ENCODE data around the gene GAA. TPM values are rescaled to one million over a fixed set of nuclear protein-coding genes. Genes with fewer than 3 reads are reported as not detected.
A peak's percentile ranks its signal among the peaks of the same experiment; 100 is the strongest.

The GAA gene
- total and polyA plus RNA-seq, 10 donors, result 22.7 to 166 (median 95.9) TPM

GRCh38 chr17:80117491-80118401, 16.4 kb downstream of the GAA start:
- Histone ChIP-seq H3K36me3 (peaks cover 0 to 41% (median 0%) of the 10 kb centered on the region in 6 donors), H3K27me3 (replicated peaks in 1 of 7) (no peaks in the 10 kb centered on the region), H3K4me1 (peaks cover 0 to 10% (median under 1%) of the 10 kb centered on the region in 6 donors), H3K4me3 (no peak overlapping the region), H3K9me3 (peaks cover 0 to 10% (median 0%) of the 10 kb centered on the region in 8 donors), H3K27ac (no peak overlapping the region)
- peak; percentile 74 for DNase-seq
- 81 to 91% (median 88%) methylated on average over 14 to 31 of the region's 31 CpGs for WGBS, 5 donors
- TF ChIP-seq POLR2A (IDR thresholded peaks at IDR 0.05), result no peak
- TF ChIP-seq POLR2AphosphoS5 (IDR thresholded peaks at IDR 0.05), result peak in 2 of 3 donors; percentile 39 to 66
- intact Hi-C loops (cut with DNase I; ENCODE audit: low total_unique reads), result no loop called here

- Histone ChIP-seq H3K27me3 (replicated peaks in 1 of 7) (no peaks in the 10 kb centered on the region), H3K36me3 (peaks cover 0 to 32% (median 0%) of the 10 kb centered on the region in 6 donors), H3K4me3 (no peak overlapping the region), H3K9me3 (peaks cover 0 to 10% (median 0%) of the 10 kb centered on the region in 8 donors), H3K4me1 (peaks cover 0 to 10% (median 0%) of the 10 kb centered on the region in 6 donors), H3K27ac (no peak overlapping the region)
- TF ChIP-seq POLR2AphosphoS5 (IDR thresholded peaks at IDR 0.05) (peak in 1 of 3 donors; percentile 45), CTCF (IDR thresholded peaks at IDR 0.05 in 8 of 11, conservative IDR thresholded peaks at IDR 0.05 in 3 of 11) (no peak), POLR2A (IDR thresholded peaks at IDR 0.05) (no peak)
- WGBS, 5 donors, result 80 to 94% (median 92%) methylated on average over 18 to 35 of the region's 35 CpGs
- intact Hi-C loops (cut with DNase I; ENCODE audit: low total_unique reads), result no loop called here
- DNase-seq, result no peak
Measured at GRCh38 chr17:80118601-80119270, 17.4 kb downstream of the GAA start.

- TF ChIP-seq POLR2A (IDR thresholded peaks at IDR 0.05) (no peak), CTCF (IDR thresholded peaks at IDR 0.05 in 8 of 11, conservative IDR thresholded peaks at IDR 0.05 in 3 of 11) (no peak), POLR2AphosphoS5 (IDR thresholded peaks at IDR 0.05) (no peak)
- H3K27me3 ChIP-seq (replicated peaks in 1 of 7), result peaks cover 0 to 2% (median 0%) of the 10 kb centered on the region in 7 donors
- H3K36me3 ChIP-seq, result peaks cover 0 to 32% (median 0%) of the 10 kb centered on the region in 6 donors
- 92 to 97% (median 95%) methylated on average over 16 to 24 of the region's 24 CpGs for WGBS, 5 donors
- peaks cover 0 to 10% (median 0%) of the 10 kb centered on the region in 8 donors for H3K9me3 ChIP-seq
- no peak overlapping the region for H3K27ac ChIP-seq
- no peak overlapping the region for H3K4me3 ChIP-seq
- H3K4me1 ChIP-seq, result peaks cover 0 to 10% (median 0%) of the 10 kb centered on the region in 6 donors
- intact Hi-C loops (cut with DNase I; ENCODE audit: low total_unique reads), result no loop called here
- DNase-seq, result peak; percentile 60
Measured at GRCh38 chr17:80119271-80119791, 17.9 kb downstream of the GAA start.

GRCh38 chr17:80119839-80120238, 18.5 kb downstream of the GAA start:
- no peak overlapping the region for H3K27ac ChIP-seq
- peaks cover 0 to 10% (median 0%) of the 10 kb centered on the region in 6 donors for H3K4me1 ChIP-seq
- peaks cover 0 to 32% (median 0%) of the 10 kb centered on the region in 6 donors for H3K36me3 ChIP-seq
- no peak for TF ChIP-seq CTCF (IDR thresholded peaks at IDR 0.05 in 8 of 11, conservative IDR thresholded peaks at IDR 0.05 in 3 of 11)
- no peak for TF ChIP-seq POLR2AphosphoS5 (IDR thresholded peaks at IDR 0.05)
- TF ChIP-seq POLR2A (IDR thresholded peaks at IDR 0.05), result no peak
- intact Hi-C loops (cut with DNase I; ENCODE audit: low total_unique reads), result no loop called here
- peaks cover 0 to 7% (median 0%) of the 10 kb centered on the region in 7 donors for H3K27me3 ChIP-seq (replicated peaks in 1 of 7)
- 87 to 95% (median 90%) methylated on average over 9 of the region's 9 CpGs for WGBS, 5 donors
- H3K4me3 ChIP-seq, result no peak overlapping the region
- H3K9me3 ChIP-seq, result peaks cover 0 to 10% (median 0%) of the 10 kb centered on the region in 8 donors
- DNase-seq, result no peak

Measured in spleen (tissue), 11 donors.